Measurements from ENCODE around the gene CD82. TPM values are rescaled to one million over a fixed set of nuclear protein-coding genes. Genes with fewer than 3 reads are reported as not detected.

The CD82 gene
- total and polyA plus RNA-seq, 2 of the 8 experiments (the other 6 are each of a cell fraction or from before 2014, with no cell fraction given) = 7.9 to 10.3 TPM

DNA sequence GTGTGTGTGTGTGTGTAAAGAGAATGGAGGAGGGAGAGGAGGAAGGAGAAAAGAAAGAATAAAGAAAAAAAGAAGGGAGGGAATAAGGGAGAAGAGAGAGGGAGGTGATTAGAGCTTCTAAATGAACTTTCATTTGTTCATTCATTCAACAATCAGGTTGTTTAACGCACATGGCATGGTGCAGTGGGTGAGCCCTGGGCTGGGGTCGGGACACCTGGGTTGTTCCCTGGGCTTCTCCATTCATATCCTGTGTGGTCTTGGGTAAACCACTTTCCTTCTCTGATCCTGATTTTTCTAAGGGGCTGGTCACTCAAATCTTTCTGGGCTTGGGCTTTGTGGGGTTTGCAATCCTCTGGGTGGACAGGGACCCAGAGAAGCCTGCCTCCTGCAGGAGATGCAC lies 47.9 kb upstream of the CD82 start:
- DNase-seq (ENCODE audit: low read depth in 1 of 2, low spot score in 2 of 2) = no peak
- Histone ChIP-seq H2BK5ac (ENCODE audit: low read depth, low read length) (no peak overlapping the region), H3K9ac (replicated peaks in 1 of 4; ENCODE audit: extremely low read depth in 1 of 4, low read depth in 3 of 4, low read length in 3 of 4) (no peak overlapping the region), H3K4ac (replicated peaks; ENCODE audit: insufficient read length, low read depth, low read length) (no peak overlapping the region), H4K20me1 (replicated peaks in 1 of 2; ENCODE audit: control insufficient read depth in 1 of 2, insufficient read depth in 2 of 2, low read length in 2 of 2) (no peaks in the 10 kb centered on the region), H3K9me3 (ENCODE audit: insufficient read depth in 2 of 2, low read depth in 1 of 2, low read length in 1 of 2) (no peaks in the 10 kb centered on the region), H3K23me2 (ENCODE audit: low read depth, low read length) (no peaks in the 10 kb centered on the region; the same call in 1 of the 2 replicates), H3K27me3 (replicated peaks in 1 of 4; ENCODE audit: control insufficient read depth in 3 of 4, extremely low read depth in 1 of 4, insufficient read depth in 3 of 4, low read length in 3 of 4) (no peaks in the 10 kb centered on the region), H3K56ac (replicated peaks; ENCODE audit: insufficient read length, low read depth, low read length) (no peak overlapping the region), H3K27ac (ENCODE audit: low read depth, low read length) (no peak overlapping the region), H3K79me1 (ENCODE audit: low read depth, low read length) (no peaks in the 10 kb centered on the region), H4K91ac (replicated peaks; ENCODE audit: insufficient read length, low read length) (no peak overlapping the region), H2BK12ac (ENCODE audit: low read depth, low read length) (no peak overlapping the region), H3K18ac (ENCODE audit: extremely low read depth, low read length) (no peak overlapping the region), H3K14ac (ENCODE audit: insufficient read length) (no peak overlapping the region), H3K36me3 (ENCODE audit: control insufficient read depth in 2 of 4, insufficient read depth in 4 of 4, low read length in 3 of 4) (no peaks in the 10 kb centered on the region), H3K79me2 (ENCODE audit: control insufficient read depth in 1 of 2, insufficient read depth in 2 of 2, low read length in 2 of 2) (no peaks in the 10 kb centered on the region), H2AFZ (ENCODE audit: low read length) (no peak overlapping the region), H2BK20ac (ENCODE audit: low read length) (no peak overlapping the region), H2BK120ac (replicated peaks; ENCODE audit: low read depth, low read length) (no peak overlapping the region), H3K4me3 (ENCODE audit: extremely low read depth in 1 of 4, insufficient read depth in 2 of 4, low read depth in 3 of 4, low read length in 4 of 4) (no peak overlapping the region), H4K5ac (ENCODE audit: insufficient read length, low read depth, low read length) (no peak overlapping the region), H3K23ac (ENCODE audit: insufficient read length) (no peak overlapping the region), H4K8ac (ENCODE audit: extremely low read depth, insufficient read depth, low read length) (no peak overlapping the region), H3K4me2 (ENCODE audit: insufficient read depth in 1 of 2, low read depth in 2 of 2, low read length in 2 of 2) (no peak overlapping the region), H3K4me1 (replicated peaks in 1 of 4; ENCODE audit: control insufficient read depth in 3 of 4, insufficient read depth in 4 of 4, low read length in 3 of 4) (no peaks in the 10 kb centered on the region), H2AK5ac (ENCODE audit: low read depth, low read length) (no peak overlapping the region), H2BK15ac (ENCODE audit: low read length) (no peak overlapping the region)
- WGBS, 2 experiments (ENCODE audit: extremely low coverage in 1 of 2, insufficient coverage in 1 of 2, insufficient read length in 1 of 2, insufficient replicate concordance in 2 of 2, low coverage in 1 of 2, low lambda C conversion rate in 2 of 2, missing lambda C conversion rate in 1 of 2) = 80% methylated on average over 1 of the region's 2 CpGs; no CpG with 5 or more reads in 1 of the 2 experiments
- ChIA-PET POLR2A (ENCODE audit: partially characterized antibody) (no interaction called here), CTCF (ENCODE audit: partially characterized antibody) (interaction anchor here (0.7 kb wide), 1 partner anchor 192 kb away, joined by 3 read pairs; no protein-coding TSS in a partner anchor)
- no peak for FAIRE-seq
- no peak for TF ChIP-seq PHF8 (conservative IDR thresholded peaks at IDR 0.05; ENCODE audit: low read depth, low read length)
- no peak for TF ChIP-seq HDAC6 (IDR thresholded peaks at IDR 0.05; ENCODE audit: low read depth, low read length)
- no peak for TF ChIP-seq NRF1 (IDR thresholded peaks at IDR 0.05; ENCODE audit: low read depth, low read length)
- TF ChIP-seq GTF2F1 (IDR thresholded peaks at IDR 0.05; ENCODE audit: borderline replicate concordance, low read depth, low read length) = no peak
- no peak for TF ChIP-seq SIX5 (IDR thresholded peaks at IDR 0.05; ENCODE audit: low read depth, low read length)
- TF ChIP-seq RFX5 (IDR thresholded peaks at IDR 0.05; ENCODE audit: borderline replicate concordance, low read depth, low read length) = no peak
- no peak for TF ChIP-seq HDAC2 (IDR thresholded peaks at IDR 0.05; ENCODE audit: borderline replicate concordance in 1 of 2, low read depth in 2 of 2, low read length in 2 of 2)
- no peak for TF ChIP-seq POU5F1 (IDR thresholded peaks at IDR 0.05; ENCODE audit: low read depth, low read length)
- no peak for TF ChIP-seq ATF2 (IDR thresholded peaks at IDR 0.05; ENCODE audit: low read length)
- no peak for TF ChIP-seq SIN3A (conservative IDR thresholded peaks at IDR 0.05 in 1 of 2, IDR thresholded peaks at IDR 0.05 in 1 of 2; ENCODE audit: low read depth in 1 of 2, low read length in 2 of 2)
